ENCODE data around the gene EIF3K. TPM values are rescaled to one million over a fixed set of nuclear protein-coding genes. Genes with fewer than 3 reads are reported as not detected.

EIF3K gene
- total RNA-seq, 4 donors from 2014 or later: 267 to 660 (median 460) TPM

DNA sequence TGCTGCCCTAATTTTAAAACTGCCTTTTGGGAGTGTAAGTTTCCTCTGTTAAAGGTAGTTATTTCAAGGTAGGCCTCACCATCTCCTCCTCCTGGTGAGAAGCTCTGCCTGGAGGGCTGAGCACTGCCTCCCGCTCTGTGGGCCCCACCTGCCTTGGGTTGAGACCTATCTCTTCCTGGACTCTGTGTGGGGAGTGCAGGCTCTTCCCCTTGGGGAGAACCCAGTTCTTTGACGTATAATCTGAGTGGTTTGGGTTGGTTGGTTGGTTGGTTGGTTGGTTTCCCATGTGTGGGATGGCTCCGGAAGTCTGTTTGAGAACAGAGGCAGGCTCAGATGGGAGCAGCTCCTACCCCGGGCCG is 67.5 kb downstream of the EIF3K start:
- H3K27me3 ChIP-seq: no peaks in the 10 kb centered on the region
- no peak for TF ChIP-seq EP300 (IDR thresholded peaks at IDR 0.05; ENCODE audit: low read depth)
- no peaks in the 10 kb centered on the region for H3K9me3 ChIP-seq
- intact Hi-C loops (cut with DNase I; ENCODE audit: low total_unique reads) (no loop called here), in situ Hi-C loops (cut with MboI; ENCODE audit: low pct_ligation_motif_present in 1 of 4, low pct_unique_long_range_greater_than_20kb in 1 of 4, low sequenced_read_pairs in 3 of 4) (no loop called here)
- H3K36me3 ChIP-seq: no peaks in the 10 kb centered on the region
- peak; percentile 37 for DNase-seq
- H3K27ac ChIP-seq: peak overlapping the region; percentile 87 to 94 (median 92)
- no peak overlapping the region for H3K4me3 ChIP-seq
- 68 to 80% methylated on average over 3 to 5 of the region's 5 CpGs for WGBS, 2 donors (ENCODE audit: low coverage in 1 of 2)
- peaks cover 54 to 91% (median 75%) of the 10 kb centered on the region in 4 donors for H3K4me1 ChIP-seq

Other genes starting within 250 kb of the EIF3K start
- gene PSMD8, start 244.6 kb upstream of the EIF3K start, total RNA-seq: 100 to 1,000 TPM in 1 of 4 donors, 10 to 100 TPM in 3; 28.1 to 171 (median 78.5) TPM
- not detected for gene GGN, start 231.2 kb upstream of the EIF3K start, total RNA-seq
- gene SPRED3, start 230.5 kb upstream of the EIF3K start, total RNA-seq: 1 to 10 TPM in 1 of 4 donors, under 1 TPM in 2, not detected in 1; 0.14 to 3.0 (median 0.48) TPM
- 100 to 1,000 TPM in 1 of 4 donors, 10 to 100 TPM in 3; 34.0 to 102 (median 41.2) TPM for gene FAM98C, start 216.1 kb upstream of the EIF3K start, total RNA-seq
- 10 to 100 TPM in 1 of 4 donors, 1 to 10 TPM in 2, not detected in 1; 1.5 to 19.8 (median 1.7) TPM for gene RASGRP4, start 193.0 kb upstream of the EIF3K start, total RNA-seq
- gene RYR1, start 185.5 kb upstream of the EIF3K start, total RNA-seq: 1 to 10 TPM in 3 of 4 donors, under 1 TPM in 1; 0.20 to 2.1 (median 1.4) TPM
- 10 to 100 TPM in 2 of 4 donors, 1 to 10 TPM in 1, not detected in 1; 4.0 to 49.0 (median 11.1) TPM for gene MAP4K1, start 1.2 kb upstream of the EIF3K start, total RNA-seq
- gene ACTN4, start 28.5 kb downstream of the EIF3K start, total RNA-seq: 1,000 to 10,000 TPM in 1 of 4 donors, 100 to 1,000 TPM in 3; 458 to 1,080 (median 723) TPM
- gene CAPN12, start 125.3 kb downstream of the EIF3K start, total RNA-seq: 10 to 100 TPM in 2 of 4 donors, 1 to 10 TPM in 1, not detected in 1; 2.6 to 44.8 (median 14.4) TPM
- gene LGALS7, start 154.3 kb downstream of the EIF3K start, total RNA-seq: not detected
- not detected for gene LGALS7B, start 170.0 kb downstream of the EIF3K start, total RNA-seq
- 1,000 to 10,000 TPM; 1,815 to 4,845 (median 3,695) TPM for gene LGALS4, start 193.8 kb downstream of the EIF3K start, total RNA-seq
- 100 to 1,000 TPM; 181 to 313 (median 228) TPM for gene ECH1, start 212.6 kb downstream of the EIF3K start, total RNA-seq
- gene HNRNPL, start 230.8 kb downstream of the EIF3K start, total RNA-seq: 100 to 1,000 TPM; 139 to 200 (median 174) TPM

All from transverse colon (tissue), 4 donors.